Liver (tissue), 3 donors: ENCODE results near the gene VWA3A.

ENCODE experiments used
- CTCF ChIP-seq: fragments of 150-350 bp; IDR thresholded peaks from 2 replicates; pipeline ENCODE4 v1.5.1; 2017; ENCODE audit warnings: improper control_type of control experiment, low read depth, low read length; ENCODE audit not compliant: missing input control
- GABPA ChIP-seq, 2 donors: IDR thresholded peaks in 1 of 2; conservative IDR thresholded peaks in 1 of 2; 2 replicates each; pipeline ENCODE4 v1.6.1; 2016; ENCODE audit warnings: antibody characterized with exemption in 2 of 2, mild to moderate bottlenecking in 1 of 2, moderate library complexity in 1 of 2
- TAF1 ChIP-seq: conservative IDR thresholded peaks from 2 replicates; pipeline ENCODE4 v1.6.1; 2016; ENCODE audit warnings: antibody characterized with exemption, mild to moderate bottlenecking
- donor health status: healthy.
- donor health status: healthy.

GRCh38 chr16:22126037-22126558 lies 33.8 kb downstream of the VWA3A start:
- TF ChIP-seq CTCF (no peak), TAF1 (no peak), GABPA (IDR thresholded peaks at IDR 0.05 in 1 of 2, conservative IDR thresholded peaks at IDR 0.05 in 1 of 2) (no peak)
